K562 (cell line): ENCODE results near the gene H2BW1. TPM values are rescaled to one million over a fixed set of nuclear protein-coding genes. Genes with fewer than 3 reads are reported as not detected.

Experiments
- ATAC-seq: fragments of 200-7000 bp; cut with Tn5 transposase; 3 replicates; pipeline ENCODE4 v1.9.1; 2020; ENCODE audit warnings: moderate library complexity
- BruUV-seq: library from RNA; stranded (reverse); fragments of 400-500 nt; replicated peaks from 2 replicates; lab custom pipeline; 2021; lab: Mats Ljungman, UMichigan
- CTCF ChIA-PET: fragments of 300-600 bp; formaldehyde crosslinking; extraction: SDS; loops from one replicate; lab custom pipeline; 2021; ENCODE audit warnings: low intra/inter-chr PET ratio; lab: Yijun Ruan, JAX
- POLR2A ChIA-PET: fragments of 300-600, 350-650 bp; sonication (Branson Sonifier 250); formaldehyde crosslinking; extraction: SDS; loops from one replicate; lab custom pipeline; 2021; ENCODE audit warnings: antibody characterized with exemption, inconsistent platforms; lab: Yijun Ruan, JAX
- DNase-seq, 4 experiments: peaks; one replicate each; pipeline versions ENCODE4 v3.0.0 to v3.0.0-alpha.2; 2011 to 2018; ENCODE audit warnings: low spot score in 3 of 4, mixed read lengths in 3 of 4; ENCODE audit errors: extremely low read depth in 1 of 4
- FAIRE-seq: peaks from 2 replicates; lab custom pipeline; 2011; peaks lifted over from hg19 to GRCh38; lab: Jason Lieb, UNC
- H2AFZ ChIP-seq: 2 replicates; pipeline ENCODE4 v1.6.0; 2011; ENCODE audit warnings: low read depth, low read length, control low read depth, inconsistent platforms
- H3K27ac ChIP-seq: fragments of 200-600 bp; 3 replicates; pipeline ENCODE4 v1.8.0; 2011; ENCODE audit warnings: low read depth, mild to moderate bottlenecking, control low read depth, inconsistent platforms, low read length, moderate library complexity, mixed read lengths; ENCODE audit errors: extremely low read depth
- H3K27me3 ChIP-seq, 2 experiments: fragments of 300-600 bp in 1 of 2; 2 replicates in 1 of 2; 3 replicates in 1 of 2; pipeline versions ENCODE4 v1.6.0 to v1.8.0; 2011; ENCODE audit warnings: inconsistent platforms in 2 of 2, low read length in 2 of 2, mild to moderate bottlenecking in 1 of 2, mixed read lengths in 1 of 2, moderate library complexity in 1 of 2; ENCODE audit not compliant: control insufficient read depth in 2 of 2, insufficient read depth in 2 of 2
- H3K36me3 ChIP-seq: fragments of 300-600 bp; 3 replicates; pipeline ENCODE4 v1.8.0; 2011; ENCODE audit warnings: mild to moderate bottlenecking, low read length, inconsistent platforms; ENCODE audit not compliant: control insufficient read depth, insufficient read depth
- H3K4me1 ChIP-seq, 2 experiments: fragments of 200-600 bp in 1 of 2; replicated peaks in 1 of 2; 2 replicates in 1 of 2; 3 replicates in 1 of 2; pipeline versions ENCODE4 v1.5.1 to v1.8.0; 2011; ENCODE audit warnings: inconsistent platforms in 2 of 2, low read length in 2 of 2, mild to moderate bottlenecking in 1 of 2, mixed read lengths in 1 of 2, moderate library complexity in 1 of 2; ENCODE audit not compliant: control insufficient read depth in 2 of 2, insufficient read depth in 2 of 2
- H3K4me2 ChIP-seq: 2 replicates; pipeline ENCODE4 v1.6.1; 2011; ENCODE audit warnings: low read length, control low read depth, inconsistent platforms, mixed read lengths; ENCODE audit not compliant: insufficient read depth
- H3K4me3 ChIP-seq: fragments of 200-600 bp; sonication (generic), shearing (Covaris generic); 2 replicates; pipeline ENCODE4 v1.5.1; 2016; ENCODE audit warnings: control low read depth, inconsistent platforms
- H3K79me2 ChIP-seq: fragments of 200-600 bp; 3 replicates; pipeline ENCODE4 v1.8.0; 2011; ENCODE audit warnings: low read length, inconsistent platforms; ENCODE audit not compliant: control insufficient read depth, insufficient read depth
- H3K9ac ChIP-seq, 2 experiments: 2 replicates each; pipeline versions ENCODE4 v1.6.0 to v1.6.1; 2011; ENCODE audit warnings: low read depth in 2 of 2, low read length in 2 of 2, control low read depth in 1 of 2, inconsistent platforms in 1 of 2, mild to moderate bottlenecking in 1 of 2, mixed read lengths in 1 of 2; ENCODE audit not compliant: insufficient read depth in 1 of 2
- H3K9me1 ChIP-seq: one replicate; pipeline ENCODE4 v1.6.0; 2011; ENCODE audit warnings: inconsistent platforms, mild to moderate bottlenecking, low read length, moderate library complexity; ENCODE audit not compliant: control insufficient read depth, insufficient read depth
- H3K9me3 ChIP-seq: replicated peaks from 2 replicates; pipeline ENCODE4 v1.5.1; 2011; ENCODE audit warnings: low read depth, low read length, inconsistent platforms; ENCODE audit not compliant: control insufficient read depth, insufficient read depth
- H4K20me1 ChIP-seq: replicated peaks from 2 replicates; pipeline ENCODE4 v1.6.1; 2011; ENCODE audit warnings: low read length, inconsistent platforms, mixed read lengths; ENCODE audit not compliant: control insufficient read depth, insufficient read depth
- ATF3 ChIP-seq, 2 experiments: fragments of 450-650 bp in 1 of 2; sonication (generic) in 1 of 2; formaldehyde crosslinking in 1 of 2; IDR thresholded peaks in 1 of 2; conservative IDR thresholded peaks in 1 of 2; 2 replicates each; pipeline versions ENCODE4 v1.6.1 to v1.8.1; 2016 to 2023; ENCODE audit warnings: mild to moderate bottlenecking in 2 of 2, moderate library complexity in 2 of 2, inconsistent platforms in 1 of 2, missing genetic modification reagents in 1 of 2
- BRF2 ChIP-seq: IDR thresholded peaks from 3 replicates; pipeline ENCODE4 v1.6.1; 2011; ENCODE audit warnings: borderline replicate concordance, mild to moderate bottlenecking; ENCODE audit not compliant: insufficient read length, insufficient read depth
- CEBPB ChIP-seq: fragments of 450-650 bp; IDR thresholded peaks from 2 replicates; pipeline ENCODE4 v1.6.1; 2016; ENCODE audit warnings: missing genetic modification characterization, missing compliant biosample characterization
- CEBPG ChIP-seq, 3 experiments: fragments of 200-800 bp in 1 of 3; sonication (Bioruptor generic) in 1 of 3; sonication (generic) in 1 of 3; formaldehyde crosslinking in 1 of 3; IDR thresholded peaks in 2 of 3; conservative IDR thresholded peaks in 1 of 3; 2 replicates each; pipeline versions ENCODE4 v1.6.1 to v1.8.0; 2016 to 2022; ENCODE audit warnings: missing compliant biosample characterization in 2 of 3, missing genetic modification characterization in 2 of 3, mild to moderate bottlenecking in 1 of 3, missing genetic modification reagents in 1 of 3
- LCOR ChIP-seq: sonication (generic); formaldehyde crosslinking; IDR thresholded peaks from 2 replicates; pipeline ENCODE4 v1.8.0; 2022; ENCODE audit warnings: mild to moderate bottlenecking, missing genetic modification reagents
- NFXL1 ChIP-seq: fragments of 450-650 bp; formaldehyde crosslinking; IDR thresholded peaks from 2 replicates; pipeline ENCODE4 v1.4.0; 2021; ENCODE audit warnings: mild to moderate bottlenecking
- TEAD4 ChIP-seq, 2 experiments: sonication (generic) in 1 of 2; formaldehyde crosslinking in 1 of 2; IDR thresholded peaks; 2 replicates each; pipeline versions ENCODE4 v1.6.1 to v1.8.0; 2012 to 2022; ENCODE audit warnings: borderline replicate concordance in 1 of 2, inconsistent platforms in 1 of 2, low read length in 1 of 2, mild to moderate bottlenecking in 1 of 2, missing genetic modification reagents in 1 of 2
- VEZF1 ChIP-seq: fragments of 200-800 bp; sonication (Bioruptor generic); IDR thresholded peaks from 2 replicates; pipeline ENCODE4 v1.6.1; 2017; ENCODE audit warnings: missing genetic modification characterization, missing compliant biosample characterization
- ZEB2 ChIP-seq: fragments of 450-650 bp; IDR thresholded peaks from 2 replicates; pipeline ENCODE4 v1.6.1; 2016
- WGBS: fragments of 100-300 bp; shearing (Covaris generic); methylation state at CpG from one replicate; pipeline ENCODE4 v1.1.6; 2016; ENCODE audit warnings: low coverage, mixed read lengths; ENCODE audit not compliant: insufficient coverage; ENCODE audit errors: missing lambda C conversion rate; 5-methylcytosine and 5-hydroxymethylcytosine counted together
- in situ Hi-C: fragments of 300-500 bp; cut with MboI; formaldehyde crosslinking; loops from 4 replicates; pipeline ENCODE4 v1.15.0; 2018; ENCODE audit warnings: inconsistent platforms, mixed read lengths
- intact Hi-C: fragments of 100-400 bp; cut with micrococcal nuclease; formaldehyde crosslinking; loops from 2 replicates; pipeline ENCODE4 v1.14.2; 2022
- polyA plus RNA-seq, 8 experiments: library from polyadenylated mRNA; depleted of rRNA in 4 of 8; stranded (reverse) in 5 of 8; unstranded in 3 of 8; fragments of >200 nt; fragmentation: Nextera tagmentation in 2 of 8; fragmentation: Illumina TruSeq in 1 of 8; extraction: Ambion mirVana in 2 of 8; extraction: Trizol in 1 of 8; gene quantifications; 2 replicates each; pipeline versions ENCODE4 v1.2.1 to v1.2.3, GENCODE V29; 2011 to 2014; ENCODE audit warnings: inconsistent platforms in 1 of 8, missing spikeins in 1 of 8
- total RNA-seq, 7 experiments: library from RNA; depleted of rRNA in 6 of 7; stranded (reverse); fragments of >200 nt in 6 of 7; fragmentation: Illumina TruSeq in 2 of 7; extraction: Trizol in 2 of 7; gene quantifications; 2 replicates each; pipeline versions ENCODE4 v1.2.1 to v1.2.3, GENCODE V29; 2011 to 2021; ENCODE audit warnings: low replicate concordance in 1 of 7

H2BW1 gene
- total and polyA plus RNA-seq, 9 of the 15 experiments (the other 6 are each of a cell fraction or from before 2014, with no cell fraction given), result not detected

- Histone ChIP-seq H3K4me2 (no peak overlapping the region), H3K27me3 (peaks cover 0 to 13% of the 10 kb centered on the region in 2 experiments; a peak in 2 of 5 replicates), H3K27ac (no peak overlapping the region), H3K36me3 (no peaks in the 10 kb centered on the region), H4K20me1 (no peaks in the 10 kb centered on the region), H3K9ac (no peak overlapping the region), H3K9me3 (no peaks in the 10 kb centered on the region), H3K9me1 (no peaks in the 10 kb centered on the region), H3K4me3 (no peak overlapping the region), H3K79me2 (no peaks in the 10 kb centered on the region), H3K4me1 (no peaks in the 10 kb centered on the region; a peak in 1 of 5 replicates), H2AFZ (no peak overlapping the region)
- FAIRE-seq, result no peak
- ChIA-PET CTCF (no interaction called here), POLR2A (no interaction called here)
- 1% methylated on average over 5 of the region's 5 CpGs for WGBS
- in situ Hi-C loops (no loop called here), intact Hi-C loops (no loop called here)
- no peak for DNase-seq
- ATAC-seq, result no peak
- 0 out of 2 replicates have a peak, but pooled peaks have one; percentile 14 for TF ChIP-seq CEBPB
- no peak; the same call in 1 of the 2 replicates for TF ChIP-seq CEBPG (CRISPR knock-in tag; IDR thresholded peaks at IDR 0.05)
- TF ChIP-seq CEBPG (tag; conservative IDR thresholded peaks at IDR 0.05 in 1 of 2, IDR thresholded peaks at IDR 0.05 in 1 of 2), result peak; percentile 40 to 44; a peak in 2 of 4 replicates
- no peak for TF ChIP-seq BRF2
- TF ChIP-seq NFXL1 (CRISPR knock-in tag), result no peak
- TF ChIP-seq LCOR (CRISPR knock-in tag), result no peak
- TF ChIP-seq VEZF1 (CRISPR knock-in tag), result no peak
- TF ChIP-seq ZEB2, result no peak
- TF ChIP-seq TEAD4 (IDR thresholded peaks at IDR 0.05; ENCODE audit: low read length), result no peak
- TF ChIP-seq TEAD4 (CRISPR knock-in tag; IDR thresholded peaks at IDR 0.05; ENCODE audit: borderline replicate concordance), result no peak
- TF ChIP-seq ATF3 (IDR thresholded peaks at IDR 0.05), result peak; percentile 53; the same call in 1 of the 2 replicates
- no peak for TF ChIP-seq ATF3 (CRISPR knock-in tag; conservative IDR thresholded peaks at IDR 0.05)
- BruUV-seq, result no TSS peak
Measured at GRCh38 chrX:104045642-104046041, 32.1 kb upstream of the H2BW1 start.
